ENCODE data around the gene LSM2. TPM values are rescaled to one million over a fixed set of nuclear protein-coding genes. Genes with fewer than 3 reads are reported as not detected.
"Not testable (repeated sequence)": the region's sequence is repeated elsewhere in the genome, so short reads cannot be mapped to it uniquely, and the experiment has no call there.

The LSM2 gene
- polyA plus RNA-seq, 3 donors, result 26.0 to 41.0 (median 40.0) TPM

- no peaks in the 10 kb centered on the region for H4K20me1 ChIP-seq (ENCODE audit: insufficient read depth, low read length)
- Mint-ChIP-seq H3K4me1 (peaks cover 71% of the 10 kb centered on the region), H3K4me3 (peak overlapping the region; percentile 87 to 92), H3K9me3 (peaks cover 0 to 2% (median 0%) of the 10 kb centered on the region in 7 donors), H3K27ac (peak overlapping the region; percentile 91 to 97 (median 94)), H3K36me3 (peaks cover 0 to 8% of the 10 kb centered on the region in 2 donors), H3K27me3 (ENCODE audit: low read depth in 3 of 3) (peaks cover 0 to 4% (median 0%) of the 10 kb centered on the region in 3 donors)
- intact Hi-C loops (cut with micrococcal nuclease), result no loop called here
- TF ChIP-seq CTCF (IDR thresholded peaks at IDR 0.05), result no peak
- H3K4me1 ChIP-seq (ENCODE audit: control insufficient read depth in 1 of 2, insufficient read depth in 2 of 2, low read length in 2 of 2), result peaks cover 69 to 86% of the 10 kb centered on the region in 2 donors
- peak overlapping the region; percentile 89 for H2AFZ ChIP-seq (ENCODE audit: insufficient read depth, low read depth, low read length, poor library complexity, severe bottlenecking)
- H3K27me3 ChIP-seq (ENCODE audit: control insufficient read depth in 2 of 2, insufficient read depth in 2 of 2, low read length in 2 of 2), result no peaks in the 10 kb centered on the region
- H3K27ac ChIP-seq (ENCODE audit: low read depth in 1 of 2, low read length in 2 of 2), result peak overlapping the region; percentile 69 to 76
- H3K9me3 ChIP-seq (replicated peaks in 1 of 2; ENCODE audit: control insufficient read depth in 1 of 2, insufficient read depth in 1 of 2, low read length in 2 of 2), result no peaks in the 10 kb centered on the region
- peak overlapping the region; percentile 70 for H3K9ac ChIP-seq (ENCODE audit: insufficient read depth, low read length, poor library complexity, severe bottlenecking)
- peak; percentile 24 to 45 (median 30) for DNase-seq
- peak overlapping the region; percentile 98 for H3K4me2 ChIP-seq (replicated peaks; ENCODE audit: extremely low read depth, low read length, poor library complexity, severe bottlenecking)
- peak overlapping the region; percentile 56 to 93 (median 72) for H3K4me3 ChIP-seq (replicated peaks in 1 of 3; ENCODE audit: low read depth in 2 of 3, low read length in 3 of 3)
- H3K79me2 ChIP-seq (ENCODE audit: insufficient read depth, low read length), result peaks cover 54% of the 10 kb centered on the region
- whole genome bisulfite sequencing (ENCODE audit: insufficient coverage), result 2% methylated on average over 13 of the region's 39 CpGs
- no peaks in the 10 kb centered on the region for H3K36me3 ChIP-seq (replicated peaks in 1 of 2; ENCODE audit: control insufficient read depth in 1 of 2, insufficient read depth in 2 of 2, low read length in 2 of 2)
Observed at GRCh38 chr6:31821301-31822035, 14.7 kb upstream of the LSM2 start.

GRCh38 chr6:31820399-31820798 lies 13.6 kb upstream of the LSM2 start:
- Histone ChIP-seq H3K27ac (ENCODE audit: low read depth in 1 of 2, low read length in 2 of 2) (peak overlapping the region in 1 of 2 donors; percentile 69), H3K79me2 (ENCODE audit: insufficient read depth, low read length) (peaks cover 52% of the 10 kb centered on the region), H3K4me1 (ENCODE audit: control insufficient read depth in 1 of 2, insufficient read depth in 2 of 2, low read length in 2 of 2) (peaks cover 62 to 78% of the 10 kb centered on the region in 2 donors), H3K4me2 (replicated peaks; ENCODE audit: extremely low read depth, low read length, poor library complexity, severe bottlenecking) (peak overlapping the region; percentile 98), H3K4me3 (replicated peaks in 1 of 3; ENCODE audit: low read depth in 2 of 3, low read length in 3 of 3) (peak overlapping the region in 1 of 3 experiments; percentile 93)
- H3K9me3 ChIP-seq (replicated peaks in 1 of 2; ENCODE audit: control insufficient read depth in 1 of 2, insufficient read depth in 1 of 2, low read length in 2 of 2); H3K27me3 Mint-ChIP-seq (ENCODE audit: low read depth in 3 of 3); H3K27ac Mint-ChIP-seq; H2AFZ ChIP-seq (ENCODE audit: insufficient read depth, low read depth, low read length, poor library complexity, severe bottlenecking); H3K9ac ChIP-seq (ENCODE audit: insufficient read depth, low read length, poor library complexity, severe bottlenecking); H3K4me3 Mint-ChIP-seq; H3K36me3 ChIP-seq (replicated peaks in 1 of 2; ENCODE audit: control insufficient read depth in 1 of 2, insufficient read depth in 2 of 2, low read length in 2 of 2); H3K36me3 Mint-ChIP-seq; H4K20me1 ChIP-seq (ENCODE audit: insufficient read depth, low read length); intact Hi-C loops (cut with micrococcal nuclease); H3K9me3 Mint-ChIP-seq; DNase-seq; H3K27me3 ChIP-seq (ENCODE audit: control insufficient read depth in 2 of 2, insufficient read depth in 2 of 2, low read length in 2 of 2): not testable (repeated sequence)
- peaks cover 62% of the 10 kb centered on the region for H3K4me1 Mint-ChIP-seq
- no CpG with 5 or more reads among the region's 10 CpGs for WGBS (ENCODE audit: insufficient coverage)

All from CD14-positive monocyte (primary cell).